GM19455 (cell line): ENCODE measurements around the gene UBE2S.
"Not testable (repeated sequence)": the region's sequence is repeated elsewhere in the genome, so short reads cannot be mapped to it uniquely, and the experiment has no call there.

Experiments
- ATAC-seq: cut with Tn5 transposase; IDR thresholded peaks from one replicate; pipeline ENCODE4 v1.9.1; 2021; ENCODE audit not compliant: unreplicated experiment

Gene UBE2S

GRCh38 chr19:55406826-55407549, 600 bp downstream of the UBE2S start:
- ATAC-seq, result peak; percentile 5

- no peak for ATAC-seq
Measured at GRCh38 chr19:55406091-55406825, 1.3 kb downstream of the UBE2S start.

- ATAC-seq, result no peak
Measured at GRCh38 chr19:55405638-55406037, 1.9 kb downstream of the UBE2S start.

GRCh38 chr19:55402509-55402908, 5.1 kb downstream of the UBE2S start:
- no peak for ATAC-seq

- ATAC-seq, result not testable (repeated sequence)
Measured at GRCh38 chr19:55401390-55401789, 6.2 kb downstream of the UBE2S start.

- ATAC-seq, result no peak
Measured at GRCh38 chr19:55400281-55401087, 7.1 kb downstream of the UBE2S start.

GRCh38 chr19:55398200-55398925, 9.2 kb downstream of the UBE2S start:
- ATAC-seq, result no peak

GRCh38 chr19:55392820-55393761, 14.5 kb downstream of the UBE2S start:
- no peak for ATAC-seq

GRCh38 chr19:55391702-55392615, 15.6 kb downstream of the UBE2S start:
- ATAC-seq, result no peak

- ATAC-seq, result no peak
Measured at GRCh38 chr19:55391191-55391670, 16.4 kb downstream of the UBE2S start.

GRCh38 chr19:55390461-55390880, 17.1 kb downstream of the UBE2S start:
- ATAC-seq, result no peak

- ATAC-seq, result no peak
Measured at GRCh38 chr19:55389386-55390317, 17.9 kb downstream of the UBE2S start.

GRCh38 chr19:55387736-55388497, 19.7 kb downstream of the UBE2S start:
- ATAC-seq, result no peak

- ATAC-seq, result no peak
Measured at GRCh38 chr19:55386493-55386971, 21.1 kb downstream of the UBE2S start.

GRCh38 chr19:55385724-55386492, 21.7 kb downstream of the UBE2S start, which contains the start of gene RPL28:
TSS of gene RPL28 (plus strand) at chr19:55385932. CDS start at chr19:55386358, 426 bp downstream.
- peak; percentile 56 for ATAC-seq
